Left hindlimb (tissue), 1 donor: ENCODE measurements around the gene SELL.
"Not testable (repeated sequence)": the region's sequence is repeated elsewhere in the genome, so short reads cannot be mapped to it uniquely, and the experiment has no call there.

Experiments used
- DNase-seq: peaks from one replicate; pipeline ENCODE4 v3.0.0-alpha.2; 2018

Gene SELL

GRCh38 chr1:169711469-169712308 is at the start of gene SELL:
Gene SELL (minus strand): TSS chr1:169711620. CDS start chr1:169711498, 122 bp downstream.
- peak; percentile 53 for DNase-seq

GRCh38 chr1:169759038-169759437 is 47.6 kb upstream of the SELL start:
- no peak for DNase-seq

- DNase-seq = no peak
Observed at GRCh38 chr1:169753549-169753948, 42.1 kb upstream of the SELL start.

GRCh38 chr1:169750041-169750440 is 38.6 kb upstream of the SELL start:
- no peak for DNase-seq

- DNase-seq = no peak
Observed at GRCh38 chr1:169746550-169746949, 35.1 kb upstream of the SELL start.

- no peak for DNase-seq
Observed at GRCh38 chr1:169745015-169745861, 33.8 kb upstream of the SELL start.

- peak; percentile 34 for DNase-seq
Observed at GRCh38 chr1:169741666-169742394, 30.4 kb upstream of the SELL start.

GRCh38 chr1:169739980-169740379 is 28.6 kb upstream of the SELL start:
- no peak for DNase-seq

GRCh38 chr1:169733924-169734323 is 22.5 kb upstream of the SELL start, which contains the start of gene SELE:
Gene SELE (minus strand): TSS chr1:169734079. CDS start chr1:169733612, 467 bp downstream.
- no peak for DNase-seq

GRCh38 chr1:169731446-169731845 is 20.0 kb upstream of the SELL start:
- no peak for DNase-seq

GRCh38 chr1:169729991-169730390 is 18.6 kb upstream of the SELL start:
- no peak for DNase-seq

GRCh38 chr1:169727307-169727706 is 15.9 kb upstream of the SELL start:
- DNase-seq = no peak

GRCh38 chr1:169726851-169727250 is 15.4 kb upstream of the SELL start:
- DNase-seq = no peak

GRCh38 chr1:169725930-169726329 is 14.5 kb upstream of the SELL start:
- no peak for DNase-seq

GRCh38 chr1:169724168-169724567 is 12.7 kb upstream of the SELL start:
- DNase-seq = no peak

GRCh38 chr1:169723763-169724162 is 12.3 kb upstream of the SELL start:
- DNase-seq = no peak

GRCh38 chr1:169722779-169723178 is 11.4 kb upstream of the SELL start:
- no peak for DNase-seq

GRCh38 chr1:169715100-169715499 is 3.7 kb upstream of the SELL start:
- not testable (repeated sequence) for DNase-seq

- not testable (repeated sequence) for DNase-seq
Observed at GRCh38 chr1:169713090-169713489, 1.7 kb upstream of the SELL start.

GRCh38 chr1:169712309-169712631 is 850 bp upstream of the SELL start:
- DNase-seq = no peak

GRCh38 chr1:169708647-169709046 is 2.8 kb downstream of the SELL start:
- DNase-seq = no peak

GRCh38 chr1:169707912-169708604 is 3.4 kb downstream of the SELL start:
- DNase-seq = no peak

GRCh38 chr1:169704797-169705196 is 6.6 kb downstream of the SELL start:
- no peak for DNase-seq
